CD1c-positive myeloid dendritic cell (primary cell): ENCODE data around the gene NECTIN2.

Source experiments
- DNase-seq: peaks from one replicate; pipeline ENCODE4 v3.0.0-alpha.2; 2016; ENCODE audit errors: extremely low spot score

Gene NECTIN2

DNA sequence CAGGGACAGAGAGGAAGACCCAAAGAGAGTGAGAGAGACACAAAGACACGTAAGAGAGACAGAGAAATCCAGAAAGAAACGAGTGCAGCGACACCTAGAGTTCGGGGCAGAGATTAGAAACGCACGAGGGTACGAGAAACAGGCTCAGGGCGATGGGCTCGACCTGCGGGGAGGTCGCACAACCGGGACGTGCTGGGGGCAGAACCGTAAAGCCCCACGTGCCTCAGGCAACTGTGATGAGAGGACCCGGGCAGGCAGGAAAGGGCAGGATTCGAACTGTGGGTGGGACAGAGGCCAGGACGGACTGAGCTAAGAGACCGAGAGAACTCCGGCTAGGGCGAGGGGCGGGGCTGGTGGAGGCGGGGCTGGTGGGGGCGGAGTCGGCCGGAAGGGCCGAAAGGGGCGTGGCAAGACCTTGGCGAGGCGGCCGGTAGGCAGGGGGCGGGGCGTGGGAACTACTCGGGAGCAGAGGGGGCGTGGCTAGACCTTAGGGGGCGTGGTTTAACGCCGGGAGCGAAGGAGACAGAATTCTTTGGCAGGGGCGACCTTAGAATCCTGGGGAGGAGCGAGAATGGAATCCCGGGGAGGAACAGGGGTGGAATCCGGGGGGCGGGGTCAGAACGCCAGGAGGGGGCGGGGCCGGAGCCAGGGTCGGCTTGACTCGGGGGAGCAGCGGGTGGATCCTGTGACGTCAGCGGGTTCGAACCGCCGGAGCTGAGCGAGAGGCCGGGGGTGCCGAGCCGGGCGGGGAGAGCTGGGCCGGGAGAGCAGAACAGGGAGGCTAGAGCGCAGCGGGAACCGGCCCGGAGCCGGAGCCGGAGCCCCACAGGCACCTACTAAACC, at the start of gene NECTIN2:
Gene NECTIN2 (plus strand): TSS at position 686 of the 843 bp plus-strand sequence. CDS start 229 bp downstream, outside the sequence.
- DNase-seq: peak; percentile 97

GRCh38 chr19:44796701-44797115, 49.4 kb upstream of the NECTIN2 start:
- no peak for DNase-seq

DNA sequence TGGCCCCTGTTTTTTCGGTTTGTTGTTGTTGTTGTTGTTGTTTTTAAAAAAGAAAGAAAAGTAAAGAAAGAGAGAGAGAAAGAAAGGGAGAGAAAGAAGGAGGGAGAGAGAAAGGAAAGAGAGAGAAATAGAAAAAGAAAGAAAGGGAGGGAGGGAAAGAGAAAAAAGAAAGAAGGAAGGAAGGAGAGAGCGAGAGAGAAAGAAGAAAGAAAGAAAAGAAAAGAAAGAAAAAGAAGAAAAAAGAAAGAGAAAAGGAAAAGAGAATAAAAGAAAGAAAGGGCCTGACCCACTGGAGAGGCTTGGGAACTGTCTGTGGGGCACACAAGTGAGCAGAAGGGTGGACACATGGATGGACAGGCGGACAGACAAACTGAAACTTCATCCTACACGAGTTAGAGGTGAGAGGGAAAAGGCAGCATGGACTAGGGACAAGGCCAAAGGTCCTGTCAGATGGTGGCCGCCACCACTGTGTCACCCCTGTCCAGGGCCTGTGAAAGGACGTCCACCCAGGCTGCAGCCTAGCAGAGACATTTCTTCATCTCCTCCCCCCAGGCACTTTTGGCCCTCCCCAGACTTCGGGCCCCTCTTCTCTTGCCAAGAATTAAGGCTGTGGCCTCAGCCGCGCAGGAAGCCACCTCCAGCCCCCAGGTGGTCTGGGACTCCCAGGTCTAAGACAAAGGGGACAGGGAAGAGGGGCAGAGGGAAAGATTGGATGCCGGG, 46.3 kb upstream of the NECTIN2 start:
- no peak for DNase-seq

DNA sequence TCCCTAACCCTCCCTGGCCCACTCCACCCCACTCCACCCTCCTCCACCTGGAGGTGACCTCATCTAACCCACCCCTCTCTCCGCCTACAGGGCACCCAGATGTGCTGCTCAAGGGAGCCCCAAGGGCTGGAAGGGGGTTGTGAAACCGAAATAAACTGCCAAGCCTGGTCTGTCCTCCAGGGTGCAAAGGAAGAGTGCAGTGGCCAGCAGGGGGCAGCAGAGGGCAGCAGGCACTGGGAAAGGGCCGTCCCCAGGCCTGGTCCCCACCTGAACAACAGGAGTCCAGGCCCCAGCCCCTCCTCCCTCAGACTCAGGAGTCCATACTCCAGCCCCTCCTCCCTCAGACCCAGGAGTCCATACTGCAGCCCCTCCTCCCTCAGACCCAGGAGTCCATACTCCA, 45.6 kb upstream of the NECTIN2 start:
- peak; percentile 88 for DNase-seq

- DNase-seq: no peak
Observed at GRCh38 chr19:44803442-44804428, 42.4 kb upstream of the NECTIN2 start.

GRCh38 chr19:44806291-44806690, 39.8 kb upstream of the NECTIN2 start:
- DNase-seq: no peak

DNA sequence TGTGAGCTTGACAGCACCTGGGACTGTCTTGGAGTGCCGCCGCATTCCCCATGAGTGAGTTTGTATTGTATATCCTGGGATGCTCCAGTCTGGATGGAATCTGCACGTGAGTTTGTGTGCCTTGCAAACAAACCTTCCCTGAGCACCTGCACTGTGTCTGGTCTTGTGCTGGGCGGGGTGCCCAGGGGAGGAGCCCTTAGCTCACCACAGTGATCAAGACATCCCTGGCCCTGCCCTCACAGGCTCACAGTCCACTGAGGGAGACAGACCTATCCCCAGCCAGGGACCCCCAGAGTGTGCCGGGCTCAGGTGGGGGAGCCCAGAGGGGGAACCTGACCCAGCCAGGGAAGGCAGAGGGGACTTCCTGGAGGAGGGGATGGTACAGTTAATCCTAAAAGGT, 38.9 kb upstream of the NECTIN2 start:
- no peak for DNase-seq

DNA sequence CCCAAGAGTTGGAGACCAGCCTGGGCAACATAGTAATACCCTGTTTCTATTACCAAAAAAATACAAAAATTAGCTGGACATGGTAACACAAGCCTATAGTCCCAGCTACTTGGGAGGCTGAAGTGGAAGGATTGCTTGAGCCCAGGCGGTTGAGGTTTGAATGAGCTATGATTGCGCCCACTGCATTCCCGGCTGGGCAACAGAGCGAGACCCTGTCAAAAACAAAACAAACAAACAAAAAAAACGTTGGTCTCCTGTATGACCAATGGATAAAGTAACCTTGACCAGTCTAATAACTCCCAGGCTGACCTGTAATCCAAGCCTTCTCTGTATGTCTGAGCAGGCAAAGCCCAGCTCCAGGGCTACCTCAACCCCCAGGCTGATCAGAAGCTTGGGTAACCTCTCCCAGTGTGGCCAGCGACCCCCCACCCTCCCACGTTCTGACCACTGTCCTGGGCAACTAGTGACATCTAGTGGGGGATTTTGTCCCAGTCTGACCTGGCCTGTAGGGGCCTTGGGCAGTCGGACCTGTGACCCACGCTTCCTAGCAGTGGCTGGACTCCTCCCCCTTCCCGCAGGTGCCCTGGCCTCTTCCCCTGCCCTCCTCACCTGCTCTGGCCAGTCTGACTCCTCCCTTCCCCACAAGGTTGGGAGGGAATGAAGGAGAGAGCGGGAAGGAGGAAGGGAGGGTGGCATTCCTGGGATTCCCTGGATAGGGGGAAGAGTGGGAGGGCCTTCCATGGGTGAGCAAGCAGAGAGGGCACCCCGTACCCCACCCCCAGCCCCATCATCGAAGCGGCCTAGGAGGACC, 38.2 kb upstream of the NECTIN2 start:
- no peak for DNase-seq

DNA sequence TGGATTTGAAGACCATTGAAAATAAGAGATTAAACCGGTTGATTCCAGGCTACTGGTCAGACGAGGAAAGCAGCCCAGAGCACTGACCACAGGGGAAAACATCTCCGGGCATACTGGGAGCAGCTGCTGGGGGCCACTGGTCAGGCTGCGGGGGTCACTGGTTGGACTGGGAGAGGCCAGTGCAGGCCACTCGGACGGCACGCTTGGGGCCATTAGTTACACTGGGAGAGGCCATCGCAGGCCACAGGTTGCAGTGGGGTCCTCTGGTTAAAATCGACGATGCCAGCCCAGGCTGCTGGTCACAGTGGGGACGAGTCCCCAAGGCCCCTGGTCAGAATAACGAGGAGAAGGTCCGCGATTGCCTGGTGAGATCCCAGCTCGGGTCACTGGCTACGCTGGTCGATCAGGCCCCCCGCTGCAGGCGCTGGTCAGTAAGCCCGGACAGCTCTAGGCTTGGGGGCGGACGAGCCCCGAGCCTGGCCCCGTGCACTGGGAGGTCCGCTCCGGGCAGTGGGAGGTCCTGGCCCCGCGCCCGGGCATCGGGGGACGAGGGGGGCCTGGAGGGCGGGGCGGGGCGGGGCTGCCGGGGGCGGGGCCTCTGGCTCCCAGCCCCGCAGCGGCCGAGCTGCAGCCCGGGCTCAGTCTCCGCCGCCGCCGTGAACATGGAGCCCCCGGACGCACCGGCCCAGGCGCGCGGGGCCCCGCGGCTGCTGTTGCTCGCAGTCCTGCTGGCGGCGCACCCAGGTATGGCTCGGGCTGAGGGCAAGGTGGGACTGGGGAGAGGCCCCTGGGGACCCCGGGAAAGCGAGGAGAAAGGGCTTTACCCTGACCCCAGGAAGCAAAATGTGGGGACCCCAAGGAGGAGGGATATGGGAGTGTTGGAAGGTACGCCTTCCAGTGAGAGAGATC, 37.4 kb upstream of the NECTIN2 start, which contains the start of gene BCAM:
Gene BCAM (plus strand): TSS at position 641 of the 909 bp plus-strand sequence. CDS start 22 bp downstream, at position 663.
- peak; percentile 46 for DNase-seq

GRCh38 chr19:44809577-44810233, 36.4 kb upstream of the NECTIN2 start:
- DNase-seq: no peak

- DNase-seq: no peak
Observed at GRCh38 chr19:44810234-44811121, 35.6 kb upstream of the NECTIN2 start.

DNA sequence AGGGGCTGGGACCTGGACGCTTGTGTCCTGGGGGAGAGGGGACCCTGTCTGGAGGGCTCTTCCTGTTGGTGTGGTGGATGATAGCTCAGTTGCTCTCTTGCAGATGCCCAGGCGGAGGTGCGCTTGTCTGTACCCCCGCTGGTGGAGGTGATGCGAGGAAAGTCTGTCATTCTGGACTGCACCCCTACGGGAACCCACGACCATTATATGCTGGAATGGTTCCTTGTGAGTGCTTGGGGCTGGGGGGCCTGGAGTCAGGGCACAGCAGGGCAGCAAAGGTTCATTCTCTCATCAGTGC, 35.0 kb upstream of the NECTIN2 start:
- DNase-seq: no peak

DNA sequence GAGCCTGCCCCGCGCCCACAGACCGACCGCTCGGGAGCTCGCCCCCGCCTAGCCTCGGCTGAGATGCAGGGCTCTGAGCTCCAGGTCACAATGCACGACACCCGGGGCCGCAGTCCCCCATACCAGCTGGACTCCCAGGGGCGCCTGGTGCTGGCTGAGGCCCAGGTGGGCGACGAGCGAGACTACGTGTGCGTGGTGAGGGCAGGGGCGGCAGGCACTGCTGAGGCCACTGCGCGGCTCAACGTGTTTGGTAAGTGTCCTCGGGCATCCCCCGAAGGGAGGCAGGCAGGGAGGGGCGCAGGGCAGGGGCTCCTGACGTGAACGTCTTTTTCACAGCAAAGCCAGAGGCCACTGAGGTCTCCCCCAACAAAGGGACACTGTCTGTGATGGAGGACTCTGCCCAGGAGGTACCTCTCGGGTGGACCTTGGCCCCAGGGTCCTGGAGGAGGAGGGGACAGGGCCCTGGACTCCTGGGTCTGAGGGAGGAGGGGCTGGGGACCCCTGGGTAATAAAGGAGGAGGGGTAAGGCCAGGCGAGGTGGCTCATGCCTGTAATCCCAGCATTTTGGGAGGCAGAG, 33.9 kb upstream of the NECTIN2 start:
- no peak for DNase-seq

- DNase-seq: no peak
Observed at GRCh38 chr19:44813070-44813840, 32.8 kb upstream of the NECTIN2 start.

GRCh38 chr19:44813841-44814470, 32.1 kb upstream of the NECTIN2 start:
- DNase-seq: no peak

DNA sequence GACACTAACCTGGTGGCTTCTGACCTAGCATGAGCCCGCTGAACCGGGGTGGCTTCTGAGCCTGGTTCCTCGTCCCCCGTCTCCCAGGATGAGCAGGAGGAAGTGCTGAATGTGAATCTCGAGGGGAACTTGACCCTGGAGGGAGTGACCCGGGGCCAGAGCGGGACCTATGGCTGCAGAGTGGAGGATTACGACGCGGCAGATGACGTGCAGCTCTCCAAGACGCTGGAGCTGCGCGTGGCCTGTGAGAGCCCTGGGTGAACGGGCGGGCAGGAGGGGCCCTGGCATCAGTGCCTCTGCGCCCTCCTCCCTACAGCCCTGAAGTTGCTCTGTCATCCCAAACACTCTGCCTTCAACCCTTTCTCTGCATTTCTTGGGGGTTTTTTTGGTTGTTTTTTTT, 31.6 kb upstream of the NECTIN2 start:
- DNase-seq: peak; percentile 23

DNA sequence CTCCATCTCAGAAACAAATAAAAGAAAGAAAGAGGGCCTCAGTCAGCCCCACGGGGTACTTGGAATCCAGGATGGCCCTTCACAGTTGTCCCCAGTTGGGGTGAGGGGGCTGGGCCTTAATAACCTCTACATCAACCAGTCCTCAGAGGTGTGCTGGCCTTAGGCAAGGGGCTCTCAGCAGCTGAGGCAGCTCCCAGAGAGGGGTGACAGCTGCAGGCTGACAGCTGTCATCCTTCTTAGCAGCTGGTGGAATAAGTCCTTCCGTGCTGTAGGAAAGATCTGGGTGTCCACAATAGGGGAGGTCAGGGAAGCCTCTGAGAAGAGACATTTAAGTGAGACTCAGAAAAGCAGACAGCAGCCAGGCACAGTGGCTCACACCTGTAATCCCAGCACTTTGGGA, 29.8 kb upstream of the NECTIN2 start:
- no peak for DNase-seq
